GM19452 (cell line): ENCODE results near the gene DDR1.

Experiments used
- ATAC-seq: cut with Tn5 transposase; IDR thresholded peaks from one replicate; pipeline ENCODE4 v1.9.1; 2021; ENCODE audit not compliant: unreplicated experiment

DDR1 gene

DNA sequence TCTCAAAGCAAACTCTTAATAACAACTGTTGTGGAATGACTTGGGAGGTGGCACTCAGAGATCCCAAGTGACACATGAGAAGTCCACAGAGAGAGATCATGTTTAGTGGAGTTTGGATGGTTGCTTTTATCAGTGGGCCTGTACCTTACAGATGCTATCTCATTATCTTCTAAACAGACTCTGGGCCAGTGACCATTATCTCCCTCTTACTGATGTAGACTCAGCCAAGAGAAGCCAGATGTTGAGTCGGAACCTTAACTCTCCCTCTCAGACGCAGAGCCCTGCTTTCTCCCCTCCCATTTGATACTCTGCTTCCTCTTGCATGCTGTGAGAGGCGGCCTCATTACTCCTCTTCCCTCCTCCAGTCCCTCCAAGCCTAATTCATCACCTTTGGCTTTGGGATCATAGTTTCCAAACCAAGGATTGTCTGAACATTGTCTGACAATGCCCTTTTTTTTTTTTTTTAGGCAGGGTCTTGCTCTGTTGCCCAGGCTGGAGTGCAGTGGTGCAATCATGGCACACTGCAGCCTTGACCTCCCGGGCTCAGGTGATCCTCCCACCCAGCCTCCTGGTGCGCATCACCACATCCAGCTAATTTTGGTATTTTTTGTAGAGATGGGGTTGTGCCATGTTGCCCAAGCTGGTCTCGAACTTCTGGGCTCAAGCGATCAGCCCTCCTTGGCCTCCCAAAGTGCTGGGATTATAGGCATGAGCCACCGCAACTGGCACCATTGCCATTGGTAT is 4.5 kb upstream of the DDR1 start:
- ATAC-seq = no peak

DNA sequence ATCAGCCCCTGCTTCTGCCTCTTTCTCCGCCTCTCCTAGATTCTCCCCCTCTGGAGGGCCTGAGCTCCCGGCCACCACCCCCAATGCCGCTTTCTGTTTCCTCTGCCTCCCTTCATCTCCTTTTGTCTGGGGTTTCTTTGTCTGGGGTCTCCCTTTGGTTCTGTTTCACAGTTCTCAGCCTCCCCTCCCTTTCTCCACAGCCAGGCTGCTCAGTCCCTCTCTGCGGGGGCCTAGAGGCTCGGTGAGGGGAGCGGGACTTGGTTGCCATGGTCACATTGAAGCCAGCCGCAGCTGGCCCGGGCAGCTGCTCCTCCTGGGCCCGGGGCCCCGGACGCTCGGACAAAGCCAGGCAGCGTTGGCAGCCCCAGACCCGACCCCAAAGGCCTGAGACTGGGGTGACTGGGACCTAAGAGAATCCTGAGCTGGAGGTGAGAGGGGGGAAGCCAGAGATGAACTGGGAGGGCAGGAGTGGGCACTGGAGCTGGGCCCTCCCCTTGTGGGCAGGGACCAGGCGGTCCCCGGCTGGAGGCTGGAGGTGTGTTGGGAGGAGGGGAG is 3.5 kb upstream of the DDR1 start:
- no peak for ATAC-seq

DNA sequence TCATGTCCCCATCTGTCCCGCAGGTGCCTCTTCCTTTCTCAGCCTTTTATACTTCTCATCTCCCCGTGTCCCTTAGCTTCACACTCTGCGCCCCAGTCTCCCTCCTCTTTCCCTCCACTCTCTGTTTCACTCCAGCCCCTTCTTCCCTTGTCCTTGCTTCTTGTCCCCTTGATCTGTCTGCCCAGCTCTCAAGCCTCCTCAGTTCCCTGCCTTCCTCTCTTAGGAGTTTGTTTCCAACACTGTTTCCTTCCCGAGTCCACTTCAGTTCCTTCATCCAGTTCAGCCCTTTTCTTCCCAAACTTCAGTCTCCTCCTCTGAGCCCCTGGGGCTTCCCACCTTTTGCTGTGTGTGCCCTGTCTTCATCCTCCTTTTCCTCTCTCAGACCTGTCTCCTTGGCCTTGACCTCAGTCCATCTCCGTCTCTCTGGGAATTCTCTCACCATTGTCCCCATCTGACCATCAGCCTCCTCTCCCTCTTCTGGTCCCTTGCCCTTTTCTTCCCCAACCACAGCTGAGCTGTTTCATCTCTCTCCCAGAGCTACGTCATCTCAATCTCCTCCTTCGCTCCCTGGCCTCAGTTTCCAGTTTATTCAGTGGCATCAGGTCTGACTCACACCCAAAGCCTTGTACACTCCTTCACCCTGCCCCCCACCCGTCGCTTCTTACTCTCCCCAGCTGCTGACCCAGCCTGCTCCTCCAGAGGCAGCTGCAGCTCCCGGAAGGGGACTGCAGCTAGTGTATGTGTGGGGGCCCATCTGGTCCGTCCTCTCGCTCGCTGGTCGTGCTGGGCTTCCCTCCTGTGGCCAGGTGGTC is 2.7 kb upstream of the DDR1 start:
- ATAC-seq = no peak

DNA sequence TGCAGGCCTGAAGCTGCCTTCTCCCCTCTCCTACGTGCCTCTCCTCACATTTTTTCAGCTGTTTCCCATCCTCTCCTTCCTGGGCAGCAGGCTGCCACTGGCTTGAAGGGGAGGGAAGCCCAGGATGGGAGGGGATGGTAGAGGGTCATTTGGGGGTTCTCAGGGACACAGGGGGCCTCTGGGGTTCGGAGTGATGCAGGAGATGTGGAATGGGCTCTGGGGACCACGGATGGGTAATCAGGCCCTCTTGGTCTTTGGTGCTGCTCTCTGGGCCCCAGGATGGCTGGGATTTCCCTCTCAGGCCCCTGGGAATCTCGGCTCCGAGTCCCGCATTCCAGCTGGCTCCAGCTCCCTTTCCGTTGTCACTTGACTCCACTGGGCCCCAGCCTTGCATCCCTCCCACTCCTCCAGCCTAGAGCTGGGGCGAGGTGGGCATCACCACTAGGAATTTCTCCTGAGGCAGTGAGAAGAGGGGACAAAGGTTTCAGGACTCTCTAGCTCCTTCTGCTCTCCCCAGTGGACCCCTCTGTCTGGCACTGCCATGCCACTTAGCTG is 2.0 kb upstream of the DDR1 start:
- ATAC-seq = no peak

DNA sequence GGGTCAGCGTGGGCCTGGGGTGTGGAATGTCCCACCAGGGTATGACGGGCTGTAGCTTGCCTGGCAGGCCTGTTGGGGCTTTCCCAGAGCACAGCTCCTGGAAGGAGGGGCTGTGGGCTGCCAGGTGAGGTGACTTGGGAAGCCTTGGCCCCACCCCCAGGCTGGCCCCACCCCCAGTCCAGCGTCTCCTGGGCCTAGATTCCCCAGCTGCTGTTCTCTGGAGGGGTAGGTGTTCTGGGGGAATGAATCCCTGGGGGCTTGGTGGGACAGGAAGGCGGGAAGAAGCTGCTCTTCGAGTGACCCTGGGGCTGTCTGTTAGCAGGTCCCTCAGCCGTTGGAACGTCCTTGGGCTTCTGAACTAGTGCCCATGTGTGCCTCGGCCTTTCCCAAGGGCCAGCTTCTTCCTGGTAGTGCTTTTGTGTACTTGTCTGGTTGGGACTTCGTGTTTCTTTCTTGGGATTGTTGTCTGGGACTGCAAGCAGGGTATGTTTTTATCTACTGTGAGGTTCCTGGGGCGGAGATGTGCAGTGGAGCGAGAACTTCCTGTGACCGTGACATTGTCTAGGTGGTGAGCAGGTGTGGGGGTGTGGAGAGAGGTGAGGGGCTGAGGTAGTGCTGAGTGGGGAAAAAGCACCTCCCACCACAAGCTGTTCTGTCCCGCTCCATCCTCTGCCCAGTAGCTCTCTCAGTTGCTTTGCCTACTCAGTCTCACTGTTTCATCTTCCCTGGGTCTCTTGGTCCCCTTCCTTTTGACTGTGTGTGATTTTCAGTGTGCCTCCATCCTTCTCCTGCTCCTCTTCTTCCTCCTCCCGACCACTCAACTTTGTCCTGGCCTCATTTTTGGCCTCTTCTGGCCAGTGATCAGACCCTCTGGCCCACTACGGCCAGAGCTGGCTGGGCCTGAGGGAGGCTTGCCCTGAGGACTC is 1.3 kb upstream of the DDR1 start:
- no peak for ATAC-seq

DNA sequence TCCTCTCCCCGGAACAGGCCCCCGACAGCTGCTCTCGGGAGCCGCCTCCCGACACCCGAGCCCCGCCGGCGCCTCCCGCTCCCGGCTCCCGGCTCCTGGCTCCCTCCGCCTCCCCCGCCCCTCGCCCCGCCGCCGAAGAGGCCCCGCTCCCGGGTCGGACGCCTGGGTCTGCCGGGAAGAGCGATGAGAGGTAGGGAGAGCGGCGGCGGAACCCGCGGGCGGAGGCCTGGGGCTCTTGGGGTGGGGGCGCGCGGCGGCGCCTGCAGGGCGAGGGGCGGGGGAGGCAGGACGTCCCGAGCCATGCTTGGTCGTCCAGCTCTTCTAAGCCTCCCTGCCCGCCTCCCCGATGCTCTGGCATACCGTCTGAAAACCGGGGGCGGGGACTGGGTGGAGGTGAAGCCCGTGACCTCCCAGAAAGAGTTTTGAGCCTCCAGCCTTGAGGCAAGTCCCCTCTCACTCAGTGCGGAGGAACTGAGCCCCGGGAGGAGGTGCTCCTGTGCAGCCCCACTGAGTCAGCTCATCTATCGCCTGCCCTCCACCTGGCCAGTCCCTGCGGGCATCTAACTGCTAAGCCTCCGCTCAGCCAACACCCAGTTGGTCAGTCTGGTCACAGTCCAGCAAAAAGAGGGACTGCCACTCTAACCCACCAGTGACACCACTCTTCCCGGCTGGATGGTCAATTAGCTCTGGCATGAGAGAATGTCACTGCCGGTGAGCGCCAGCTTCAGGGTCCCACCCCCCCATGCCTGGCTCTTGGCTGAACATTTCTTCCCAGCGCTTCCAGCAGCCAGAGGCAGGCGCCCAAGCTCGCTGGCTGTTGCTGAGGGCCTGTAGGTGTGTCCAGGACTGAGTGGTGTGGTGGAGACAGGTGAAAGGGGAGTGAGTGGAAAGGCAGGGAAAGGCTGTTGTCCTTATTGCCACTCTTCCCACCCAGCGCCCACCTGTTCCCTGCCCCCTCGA is 482 bp downstream of the DDR1 start:
- no peak for ATAC-seq

DNA sequence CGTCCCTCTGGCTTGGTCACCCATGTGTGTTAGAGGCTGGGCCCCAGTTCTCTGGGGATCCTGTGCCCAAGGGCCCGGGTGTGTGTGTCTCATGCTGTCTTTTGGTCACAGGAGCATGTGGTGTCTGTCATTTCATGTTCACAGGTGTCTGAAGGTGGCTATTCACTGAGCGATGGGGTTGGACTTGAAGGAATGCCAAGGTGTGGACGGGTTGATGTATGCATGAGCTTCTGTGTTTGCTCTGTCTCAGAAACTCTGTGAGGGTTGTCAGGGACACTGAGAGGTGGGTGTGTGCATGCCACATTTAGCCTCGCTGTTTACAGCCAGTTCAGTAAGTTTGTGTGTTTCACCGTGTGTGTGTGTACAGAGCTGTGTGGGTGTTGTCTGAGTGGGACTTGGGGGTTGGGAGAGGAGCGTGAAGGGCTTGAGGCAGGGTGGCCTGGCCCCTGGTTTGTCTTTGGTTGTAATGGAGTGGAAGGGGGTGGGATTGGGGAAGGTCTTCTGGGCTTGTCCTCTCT is 1.2 kb downstream of the DDR1 start:
- ATAC-seq = no peak

DNA sequence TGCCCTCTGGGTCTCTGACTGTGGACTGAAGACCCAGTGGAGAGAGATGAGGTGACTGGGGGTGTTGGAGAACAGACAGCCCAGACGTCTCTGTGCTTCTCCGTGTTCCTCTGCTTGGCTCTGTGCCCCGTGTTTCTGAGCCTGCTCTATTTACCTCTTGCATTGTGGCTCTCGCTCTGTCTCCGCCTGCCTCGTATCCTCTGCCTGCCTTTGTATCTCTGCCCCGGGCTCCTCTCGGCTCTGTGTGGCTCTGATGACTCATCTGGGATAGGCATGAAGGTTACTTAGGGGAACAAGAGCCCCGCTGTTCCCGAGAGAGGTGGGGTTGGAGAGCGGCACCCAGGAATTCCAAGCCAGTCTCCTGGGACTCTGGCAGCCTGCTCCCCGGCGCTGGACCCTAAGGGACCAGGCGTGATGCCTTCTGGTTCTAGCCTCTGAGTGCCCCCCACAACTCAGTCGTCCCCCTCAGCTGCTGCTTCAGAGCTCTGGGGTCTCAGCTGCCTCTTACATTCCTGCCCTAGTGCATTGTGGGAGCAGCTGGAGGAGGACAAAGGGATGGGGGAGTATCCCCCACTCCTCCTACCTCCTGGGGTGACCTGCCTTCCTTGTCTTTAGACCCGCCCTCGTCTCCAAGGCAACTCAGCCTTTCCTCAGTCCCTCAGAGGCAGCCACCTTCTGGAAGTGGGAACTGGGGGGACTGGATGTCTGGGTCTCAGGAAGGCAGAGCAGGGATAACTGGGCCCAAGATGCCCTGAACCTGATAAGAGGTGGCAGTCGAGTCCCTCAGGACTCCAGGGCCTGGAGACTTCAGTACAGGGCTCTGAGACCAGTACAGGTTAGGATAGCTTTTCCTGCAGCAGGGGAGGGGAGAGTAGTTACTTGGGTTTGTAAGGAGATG is 1.9 kb downstream of the DDR1 start:
- no peak for ATAC-seq

DNA sequence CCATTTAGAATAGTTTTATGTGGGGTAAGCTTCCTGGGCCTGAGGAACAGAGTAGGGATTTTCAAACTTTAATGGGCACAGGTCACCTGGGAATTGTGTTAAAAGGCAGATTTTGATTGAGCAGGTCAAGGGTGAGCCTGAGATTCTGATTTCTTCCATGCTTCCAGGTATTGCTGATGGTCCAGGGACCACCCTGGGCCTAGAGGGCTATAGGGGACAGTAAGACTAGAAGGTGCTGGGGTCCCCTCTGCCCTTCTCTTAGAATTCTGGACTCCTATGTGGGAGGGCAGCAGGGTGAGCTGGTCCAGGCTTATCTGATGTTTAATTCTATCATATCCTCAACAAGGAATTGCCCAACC is 2.6 kb downstream of the DDR1 start:
- ATAC-seq = no peak

DNA sequence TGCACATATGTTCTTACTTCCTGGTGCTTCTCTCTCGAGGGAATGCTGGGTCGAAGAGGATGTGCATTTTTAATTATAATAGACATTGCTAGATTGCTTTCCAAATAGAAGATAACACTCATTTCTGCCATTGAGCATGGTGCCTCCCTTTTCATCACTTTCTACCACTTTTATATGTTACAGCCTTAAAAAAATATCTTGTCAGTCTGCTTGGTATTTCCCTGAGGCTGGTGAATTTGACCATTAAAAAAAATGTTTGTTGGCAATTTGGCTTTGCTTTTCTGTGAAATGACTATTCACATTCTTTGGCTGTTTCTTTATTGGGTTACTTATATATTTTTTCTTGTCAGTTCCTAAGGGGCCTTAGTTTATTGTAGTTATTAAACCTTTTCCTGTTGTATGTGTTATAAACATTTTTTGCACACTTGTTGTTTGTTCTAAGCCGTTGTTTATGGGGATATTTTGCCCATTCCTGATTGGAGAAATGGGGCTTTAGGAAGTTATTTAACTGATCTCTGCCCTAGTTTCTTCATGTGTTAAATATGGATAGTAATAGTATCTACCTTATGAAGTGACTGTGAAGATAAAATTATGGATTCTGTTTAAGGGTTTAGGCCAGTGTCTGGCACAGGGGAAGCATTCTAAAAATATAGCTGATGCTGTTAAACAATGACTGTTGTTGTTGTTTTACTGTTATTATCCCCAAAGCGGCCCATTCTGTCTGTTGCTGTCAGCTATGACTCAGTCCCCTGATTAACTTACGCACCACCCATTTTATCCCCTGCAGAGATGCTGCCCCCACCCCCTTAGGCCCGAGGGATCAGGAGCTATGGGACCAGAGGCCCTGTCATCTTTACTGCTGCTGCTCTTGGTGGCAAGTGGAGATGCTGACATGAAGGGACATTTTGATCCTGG is 3.8 kb downstream of the DDR1 start:
- no peak for ATAC-seq

DNA sequence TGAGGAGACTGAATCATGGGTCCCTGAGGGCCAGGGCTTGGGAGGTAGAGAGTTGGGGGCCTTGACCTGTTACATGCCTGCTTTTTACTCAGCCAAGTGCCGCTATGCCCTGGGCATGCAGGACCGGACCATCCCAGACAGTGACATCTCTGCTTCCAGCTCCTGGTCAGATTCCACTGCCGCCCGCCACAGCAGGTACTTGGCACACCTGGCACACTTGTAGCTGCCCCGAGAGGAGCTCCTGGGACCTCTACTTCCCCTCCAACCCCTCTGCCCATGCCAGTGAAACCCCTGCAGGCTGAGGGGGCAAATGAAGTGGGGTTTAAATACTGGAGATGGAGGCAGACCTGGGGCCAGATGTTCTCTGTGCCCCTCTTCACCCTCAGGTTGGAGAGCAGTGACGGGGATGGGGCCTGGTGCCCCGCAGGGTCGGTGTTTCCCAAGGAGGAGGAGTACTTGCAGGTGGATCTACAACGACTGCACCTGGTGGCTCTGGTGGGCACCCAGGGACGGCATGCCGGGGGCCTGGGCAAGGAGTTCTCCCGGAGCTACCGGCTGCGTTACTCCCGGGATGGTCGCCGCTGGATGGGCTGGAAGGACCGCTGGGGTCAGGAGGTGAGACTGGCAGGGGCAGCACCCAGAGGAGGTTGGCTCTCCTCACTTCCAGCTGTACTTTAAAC is 4.6 kb downstream of the DDR1 start:
- ATAC-seq = no peak

DNA sequence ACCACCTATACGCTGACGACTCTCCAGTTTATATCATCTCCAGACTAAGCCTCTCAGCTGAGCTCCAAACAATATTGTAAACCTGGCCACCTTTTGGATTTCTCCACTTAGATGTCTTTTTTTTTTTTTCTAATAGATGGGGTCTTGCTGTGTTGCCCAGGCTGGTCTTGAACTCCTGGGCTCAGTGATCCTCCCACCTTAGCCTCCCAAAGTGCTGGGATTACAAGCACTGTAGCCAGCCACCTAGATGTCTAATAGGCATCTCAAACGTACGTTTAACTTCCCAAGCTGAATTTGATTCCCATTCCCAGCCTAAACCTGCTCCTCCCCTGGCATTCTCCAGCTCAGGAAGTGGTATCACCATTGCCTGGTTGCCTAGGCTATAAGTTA is 5.2 kb downstream of the DDR1 start:
- no peak for ATAC-seq

DNA sequence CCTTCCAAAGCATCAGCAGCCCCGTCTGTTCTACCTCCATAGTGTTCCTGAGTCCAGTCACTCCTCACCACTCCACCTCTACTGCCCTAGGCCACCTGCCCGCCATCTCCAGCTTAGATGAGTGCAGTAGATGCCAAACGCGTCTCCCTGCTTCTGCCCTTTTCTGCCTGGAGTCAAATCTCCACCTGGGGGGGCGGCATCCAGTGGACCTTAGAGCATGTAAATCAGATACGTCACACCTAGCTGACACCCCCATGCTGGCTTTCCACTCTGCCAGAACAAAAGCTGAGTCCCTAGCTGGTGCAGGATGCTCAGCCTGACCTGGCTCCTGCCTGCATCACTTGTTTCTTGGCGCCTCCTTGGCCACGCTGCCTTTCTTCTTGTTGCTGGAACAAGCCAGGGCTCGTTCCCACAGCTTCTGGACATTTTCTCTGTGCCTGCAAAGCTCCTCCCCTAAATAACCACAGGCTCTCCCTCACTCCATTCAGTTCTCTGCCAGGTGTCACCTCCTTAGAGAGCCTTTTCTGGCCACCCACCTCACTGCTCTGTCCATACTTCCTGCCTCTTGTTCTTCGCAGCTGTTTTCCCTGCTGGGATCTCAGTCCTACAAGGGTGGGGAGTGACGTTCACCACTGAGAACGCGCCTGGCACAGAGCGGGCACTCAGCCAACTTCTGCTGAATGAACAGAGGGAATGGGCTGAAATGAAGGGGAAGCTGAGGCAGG is 5.8 kb downstream of the DDR1 start:
- no peak for ATAC-seq

DNA sequence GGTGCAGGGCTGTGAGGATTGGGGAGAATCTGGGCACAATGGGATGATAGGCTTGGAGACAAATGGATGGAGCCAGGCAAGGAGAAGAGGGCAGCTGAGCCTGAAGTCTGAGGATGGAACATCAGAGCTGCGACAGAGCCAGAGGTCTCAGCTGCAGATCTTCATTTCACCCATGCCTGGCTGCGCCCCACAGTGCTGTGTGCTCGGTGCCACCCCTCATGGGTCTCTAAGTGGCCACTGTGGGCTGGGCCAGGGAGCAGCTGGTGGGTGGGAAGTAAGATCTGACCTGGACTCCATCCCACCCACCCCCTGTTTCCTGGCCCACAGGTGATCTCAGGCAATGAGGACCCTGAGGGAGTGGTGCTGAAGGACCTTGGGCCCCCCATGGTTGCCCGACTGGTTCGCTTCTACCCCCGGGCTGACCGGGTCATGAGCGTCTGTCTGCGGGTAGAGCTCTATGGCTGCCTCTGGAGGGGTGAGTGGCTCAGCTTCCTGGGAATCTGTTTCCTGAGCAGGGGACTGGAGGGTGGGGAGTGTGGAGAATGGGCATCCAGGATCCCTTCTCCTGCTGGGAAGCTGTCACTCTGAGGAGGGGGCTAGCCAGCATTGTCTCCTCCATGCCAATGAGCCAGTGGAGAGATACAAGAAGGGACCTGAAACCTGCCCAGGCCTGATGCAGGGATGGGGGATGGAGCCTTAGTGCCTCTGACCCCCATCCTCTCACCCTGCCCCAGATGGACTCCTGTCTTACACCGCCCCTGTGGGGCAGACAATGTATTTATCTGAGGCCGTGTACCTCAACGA is 6.5 kb downstream of the DDR1 start:
- no peak for ATAC-seq

DNA sequence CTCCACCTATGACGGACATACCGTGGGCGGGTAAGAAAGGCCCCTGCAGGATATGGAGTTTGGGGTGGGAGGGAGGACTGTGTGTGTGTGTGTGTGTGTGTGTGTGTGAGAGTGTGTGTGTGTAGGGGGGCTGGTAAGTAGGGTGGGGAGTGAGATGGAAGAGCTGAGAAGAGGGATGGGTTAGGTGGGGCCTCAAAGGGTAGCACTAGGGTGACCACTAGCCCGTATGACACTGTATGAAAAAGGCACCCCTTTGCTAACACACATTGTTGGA is 7.1 kb downstream of the DDR1 start:
- no peak for ATAC-seq
